GM12878 (cell line): Measurements from ENCODE around the gene ZNF628. TPM values are rescaled to one million over a fixed set of nuclear protein-coding genes. Genes with fewer than 3 reads are reported as not detected.

Source experiments
- ATAC-seq: fragments of 200-7000 bp; cut with Tn5 transposase; 3 replicates; pipeline ENCODE4 v1.9.1; 2020; ENCODE audit warnings: mild to moderate bottlenecking, moderate library complexity
- BruUV-seq: library from RNA; stranded (reverse); fragments of 400-500 nt; replicated peaks from 2 replicates; lab custom pipeline; 2021; lab: Mats Ljungman, UMichigan
- CTCF ChIA-PET: fragments of 300-600 bp; sonication (Branson Sonifier 250); formaldehyde crosslinking; extraction: SDS; loops from one replicate; lab custom pipeline; 2021; ENCODE audit warnings: inconsistent platforms; lab: Yijun Ruan, JAX
- POLR2A ChIA-PET: fragments of 350-600 bp; formaldehyde crosslinking; extraction: SDS; loops from one replicate; lab custom pipeline; 2021; ENCODE audit warnings: inconsistent platforms; lab: Charles Lee
- RAD21 ChIA-PET: fragments of 300-600 bp; sonication (Branson Sonifier 250); formaldehyde crosslinking; loops from one replicate; lab custom pipeline; 2023; ENCODE audit warnings: antibody characterized with exemption; ENCODE audit not compliant: unreplicated experiment; lab: Charles Lee
- SMC1A ChIA-PET: fragments of 300-600 bp; sonication (Branson Sonifier 250); formaldehyde crosslinking; loops from one replicate; lab custom pipeline; 2023; ENCODE audit not compliant: unreplicated experiment, uncharacterized antibody; lab: Charles Lee
- DNase-seq: peaks from one replicate; pipeline ENCODE4 v3.0.0-alpha.2; 2011; ENCODE audit warnings: low read depth, low spot score
- FAIRE-seq: peaks from 3 replicates; lab custom pipeline; 2011; peaks lifted over from hg19 to GRCh38; lab: Jason Lieb, UNC
- H2AFZ ChIP-seq: 2 replicates; pipeline ENCODE4 v1.6.0; 2011; ENCODE audit warnings: low read depth, low read length, control low read depth; ENCODE audit not compliant: control insufficient read depth
- H3K27ac ChIP-seq: 2 replicates; pipeline ENCODE4 v1.5.1; 2011; ENCODE audit warnings: control low read depth; ENCODE audit not compliant: control insufficient read depth, insufficient read depth
- H3K27me3 ChIP-seq, 2 experiments: replicated peaks in 1 of 2; 2 replicates each; pipeline versions ENCODE4 v1.6.0 to v1.6.1; 2011; ENCODE audit warnings: low read length in 1 of 2; ENCODE audit not compliant: control insufficient read depth in 2 of 2, insufficient read depth in 2 of 2
- H3K36me3 ChIP-seq, 2 experiments: 2 replicates each; pipeline ENCODE4 v1.5.1; 2011; ENCODE audit warnings: low read length in 1 of 2; ENCODE audit not compliant: control insufficient read depth in 2 of 2, insufficient read depth in 2 of 2
- H3K4me1 ChIP-seq: 2 replicates; pipeline ENCODE4 v1.6.1; 2011; ENCODE audit warnings: mild to moderate bottlenecking, low read length, moderate library complexity, mixed read lengths; ENCODE audit not compliant: control insufficient read depth, insufficient read depth
- H3K4me2 ChIP-seq: 2 replicates; pipeline ENCODE4 v1.6.0; 2011; ENCODE audit warnings: control low read depth; ENCODE audit not compliant: control insufficient read depth, insufficient read depth
- H3K4me3 ChIP-seq: fragments of 200-600 bp; sonication (generic); 2 replicates; pipeline ENCODE4 v1.5.1; 2016
- H3K79me2 ChIP-seq: 2 replicates; pipeline ENCODE4 v1.6.0; 2011; ENCODE audit warnings: low read length; ENCODE audit not compliant: control insufficient read depth, insufficient read depth
- H3K9ac ChIP-seq: 2 replicates; pipeline ENCODE4 v1.8.0; 2011; ENCODE audit warnings: low read length, control low read depth, mixed read lengths; ENCODE audit not compliant: control insufficient read depth, insufficient read depth
- H3K9me3 ChIP-seq: replicated peaks from 3 replicates; pipeline ENCODE4 v1.5.1; 2011; ENCODE audit warnings: mild to moderate bottlenecking, low read length; ENCODE audit not compliant: control insufficient read depth, insufficient read depth
- H4K20me1 ChIP-seq: 2 replicates; pipeline ENCODE4 v1.6.0; 2011; ENCODE audit not compliant: control insufficient read depth, insufficient read depth
- ATF7 ChIP-seq: fragments of 450-650 bp; IDR thresholded peaks from 2 replicates; pipeline ENCODE4 v1.6.1; 2016; ENCODE audit warnings: low read depth, mild to moderate bottlenecking
- CREB1 ChIP-seq: IDR thresholded peaks from 2 replicates; pipeline ENCODE4 v1.6.1; 2012; ENCODE audit warnings: low read depth, mild to moderate bottlenecking, inconsistent platforms
- CREM ChIP-seq: IDR thresholded peaks from 2 replicates; pipeline ENCODE4 v1.6.1; 2014; ENCODE audit warnings: antibody characterized with exemption, low read depth
- EGR1 ChIP-seq, 2 experiments: IDR thresholded peaks; 1 replicate in 1 of 2; 2 replicates in 1 of 2; pipeline ENCODE4 v1.6.1; 2011 to 2012; ENCODE audit warnings: low read depth in 2 of 2, low read length in 2 of 2, borderline replicate concordance in 1 of 2, mild to moderate bottlenecking in 1 of 2, moderate library complexity in 1 of 2
- FOXM1 ChIP-seq: IDR thresholded peaks from 2 replicates; pipeline ENCODE4 v1.6.1; 2012; ENCODE audit warnings: low read depth, mild to moderate bottlenecking, inconsistent platforms, low read length, moderate library complexity
- GABPA ChIP-seq: IDR thresholded peaks from 2 replicates; pipeline ENCODE4 v1.6.1; 2014; ENCODE audit warnings: antibody characterized with exemption, low read depth, mild to moderate bottlenecking, inconsistent platforms
- HCFC1 ChIP-seq: fragments of 150-350 bp; IDR thresholded peaks from 2 replicates; pipeline ENCODE4 v1.6.1; 2014; ENCODE audit warnings: low read length
- HDAC6 ChIP-seq: fragments of 200-600 bp; sonication (generic); IDR thresholded peaks from one replicate; pipeline ENCODE4 v1.8.0; 2017; ENCODE audit warnings: antibody characterized with exemption; ENCODE audit not compliant: unreplicated experiment
- TARDBP ChIP-seq: IDR thresholded peaks from 2 replicates; pipeline ENCODE4 v1.6.1; 2016; ENCODE audit warnings: borderline replicate concordance
- WGBS: methylation state at CpG from one replicate; pipeline ENCODE4 v1.1.6; 2016; ENCODE audit warnings: low lambda C conversion rate; ENCODE audit not compliant: insufficient replicate concordance, insufficient coverage; ENCODE audit errors: missing lambda C conversion rate; 5-methylcytosine and 5-hydroxymethylcytosine counted together
- in situ Hi-C: fragments of 300-500 bp; cut with MboI; formaldehyde crosslinking; loops from 9 replicates; pipeline ENCODE4 v1.14.3; 2018; ENCODE audit warnings: mixed read lengths
- intact Hi-C: fragments of 100-400 bp; cut with micrococcal nuclease; formaldehyde crosslinking; loops from one replicate; pipeline ENCODE4 v1.14.2; 2022; ENCODE audit not compliant: unreplicated experiment
- polyA plus RNA-seq, 11 experiments: library from polyadenylated mRNA; depleted of rRNA in 4 of 11; unstranded in 6 of 11; stranded (reverse) in 5 of 11; fragments of >200 nt; fragmentation: Nextera tagmentation in 4 of 11; fragmentation: Illumina TruSeq in 1 of 11; extraction: Ambion mirVana in 4 of 11; extraction: Trizol in 1 of 11; gene quantifications; 1 replicate in 1 of 11; 2 replicates in 10 of 11; pipeline versions ENCODE4 v1.2.1 to v1.2.3, GENCODE V29; 2011 to 2016; ENCODE audit warnings: inconsistent platforms in 2 of 11, missing spikeins in 2 of 11, low read depth in 1 of 11
- total RNA-seq, 4 experiments: library from RNA; depleted of rRNA in 3 of 4; stranded (reverse); fragments of >200 nt in 3 of 4; fragmentation: Illumina TruSeq in 1 of 4; extraction: Trizol in 1 of 4; gene quantifications; 2 replicates each; pipeline versions ENCODE4 v1.2.1 to v1.2.3, GENCODE V29; 2013 to 2021

The ZNF628 gene
- total and polyA plus RNA-seq, 10 of the 15 experiments (the other 5 are each of a cell fraction or from before 2014, with no cell fraction given) = 0.04 to 11.3 (median 1.6) TPM; not detected in 1

GRCh38 chr19:55432241-55432959, 44.0 kb upstream of the ZNF628 start:
- TF ChIP-seq ATF7 = peak; percentile 44
- TF ChIP-seq TARDBP = no peak
- no peak for TF ChIP-seq GABPA
- TF ChIP-seq CREM = peak; percentile 49; the same call in 1 of the 2 replicates
- no peak for TF ChIP-seq HCFC1
- TF ChIP-seq EGR1 (IDR thresholded peaks at IDR 0.05; ENCODE audit: borderline replicate concordance in 1 of 2, low read depth in 2 of 2, low read length in 2 of 2) = no peak
- peak; percentile 54; the same call in 1 of the 2 replicates for TF ChIP-seq CREB1
- H3K4me3 ChIP-seq = no peak overlapping the region
- no peaks in the 10 kb centered on the region; the same call in 2 of the 3 replicates for H3K9me3 ChIP-seq
- no peak overlapping the region for H3K27ac ChIP-seq
- H4K20me1 ChIP-seq = no peaks in the 10 kb centered on the region
- no peak overlapping the region for H3K4me2 ChIP-seq
- H2AFZ ChIP-seq = no peak overlapping the region
- POLR2A ChIA-PET = no interaction called here
- intact Hi-C loops (no loop called here), in situ Hi-C loops (no loop called here)
- H3K36me3 ChIP-seq = no peaks in the 10 kb centered on the region
- BruUV-seq = no TSS peak
- 46% methylated on average over 14 of the region's 14 CpGs for WGBS
- ATAC-seq (no peak), FAIRE-seq (no peak), DNase-seq (no peak)
- no peaks in the 10 kb centered on the region; the same call in 1 of the 2 replicates for H3K4me1 ChIP-seq
- H3K27me3 ChIP-seq = no peaks in the 10 kb centered on the region
- no peak overlapping the region for H3K9ac ChIP-seq
- CTCF ChIA-PET = no interaction called here
- SMC1A ChIA-PET = no interaction called here
- RAD21 ChIA-PET = no interaction called here
- no peaks in the 10 kb centered on the region for H3K79me2 ChIP-seq

GRCh38 chr19:55433292-55433691, 43.1 kb upstream of the ZNF628 start:
- Histone ChIP-seq H3K27ac (no peak overlapping the region), H3K9me3 (no peaks in the 10 kb centered on the region; the same call in 2 of the 3 replicates), H3K79me2 (no peaks in the 10 kb centered on the region), H3K9ac (no peak overlapping the region), H2AFZ (no peak overlapping the region), H3K4me2 (no peak overlapping the region), H4K20me1 (no peaks in the 10 kb centered on the region), H3K4me3 (no peak overlapping the region), H3K27me3 (no peaks in the 10 kb centered on the region), H3K36me3 (no peaks in the 10 kb centered on the region), H3K4me1 (no peaks in the 10 kb centered on the region; the same call in 1 of the 2 replicates)
- intact Hi-C loops = no loop called here
- ATAC-seq (no peak), FAIRE-seq (no peak), DNase-seq (no peak)
- BruUV-seq = no TSS peak
- POLR2A ChIA-PET = no interaction called here
- SMC1A ChIA-PET = no interaction called here
- WGBS = 82% methylated on average over 16 of the region's 48 CpGs
- in situ Hi-C loops = no loop called here
- CTCF ChIA-PET = no interaction called here
- TF ChIP-seq GABPA (no peak), HDAC6 (no peak), FOXM1 (no peak)
- RAD21 ChIA-PET = no interaction called here
